ENCODE results near the gene TPCN1.

The TPCN1 gene

DNA sequence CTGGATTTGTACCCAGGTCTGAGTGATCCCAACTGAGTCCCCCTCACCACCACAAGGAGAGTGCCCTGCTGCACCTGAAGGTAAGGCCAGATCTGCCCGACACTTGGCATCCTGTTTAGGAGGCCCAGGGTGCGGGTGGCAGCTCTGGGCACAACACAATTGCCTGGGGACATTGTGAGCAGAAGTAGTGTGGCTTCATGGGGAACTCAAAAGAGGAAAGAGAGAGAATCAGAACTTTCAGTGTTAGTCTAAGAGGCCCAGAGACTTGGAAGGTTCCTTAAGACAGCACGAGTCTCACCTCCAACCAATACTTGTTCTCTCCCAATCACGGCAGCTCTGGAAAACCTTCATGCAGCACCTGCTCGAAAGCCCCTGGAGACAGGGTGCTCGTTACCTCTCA, 120.3 kb downstream of the TPCN1 start:
- no peak for TF ChIP-seq CTCF (IDR thresholded peaks at IDR 0.05; ENCODE audit: low read depth, low read length, missing control alignments)
- in situ Hi-C loops (cut with HindIII; ENCODE audit: low pct_ligation_motif_present, low sequenced_read_pairs), result no loop called here
- Histone ChIP-seq H3K27me3 (replicated peaks) (no peaks in the 10 kb centered on the region), H3K27ac (no peak overlapping the region), H3K4me3 (ENCODE audit: low read depth, low read length) (no peak overlapping the region), H3K36me3 (replicated peaks) (no peaks in the 10 kb centered on the region)
- no peak for DNase-seq

DNA sequence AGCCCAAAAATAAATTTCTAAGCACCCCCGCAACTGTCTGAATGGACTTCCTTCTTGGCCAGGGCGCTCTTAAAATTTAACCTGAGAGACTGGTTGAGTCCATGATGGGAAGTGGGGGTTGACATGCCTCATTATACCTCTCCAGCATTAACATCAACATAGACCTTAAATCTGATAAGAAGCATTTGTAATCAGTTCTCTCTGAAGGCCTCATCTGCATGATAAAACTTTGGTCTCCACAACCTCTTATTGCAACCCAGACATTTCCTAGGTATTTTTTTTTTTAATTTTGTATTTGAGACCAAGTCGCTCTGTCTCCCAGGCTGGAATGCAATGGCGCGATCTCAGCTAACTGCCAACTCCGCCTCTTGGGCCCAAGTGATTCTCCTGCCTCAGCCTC, 124.1 kb downstream of the TPCN1 start:
- in situ Hi-C loops (cut with HindIII; ENCODE audit: low pct_ligation_motif_present, low sequenced_read_pairs), result no loop called here

DNA sequence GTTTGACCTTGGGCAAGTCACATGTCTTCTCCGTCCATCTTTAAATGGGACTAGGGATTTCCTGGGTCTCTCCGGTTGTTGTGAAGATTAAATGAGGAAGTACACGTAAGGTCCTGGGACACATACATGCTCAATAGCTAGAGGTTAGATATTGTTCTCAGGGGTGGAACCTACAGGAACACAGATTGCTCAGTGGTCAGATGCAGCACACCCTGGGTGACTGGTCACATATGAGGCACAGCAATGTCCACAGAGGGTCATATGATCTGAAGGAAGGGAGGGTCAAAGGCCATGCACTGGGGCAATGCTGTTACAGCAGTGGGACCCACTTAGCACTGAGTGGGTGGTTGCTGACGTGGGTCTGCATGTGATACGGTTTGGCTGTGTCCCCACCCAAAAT, 125.1 kb downstream of the TPCN1 start:
- Histone ChIP-seq H3K27ac (no peak overlapping the region), H3K27me3 (replicated peaks) (no peaks in the 10 kb centered on the region), H3K4me3 (ENCODE audit: low read depth, low read length) (no peak overlapping the region), H3K36me3 (replicated peaks) (no peaks in the 10 kb centered on the region)
- in situ Hi-C loops (cut with HindIII; ENCODE audit: low pct_ligation_motif_present, low sequenced_read_pairs), result no loop called here
- no peak for DNase-seq
- TF ChIP-seq CTCF (IDR thresholded peaks at IDR 0.05; ENCODE audit: low read depth, low read length, missing control alignments), result no peak

More for the DNA sequence above, 124.1 kb downstream of the TPCN1 start:
- TF ChIP-seq CTCF (IDR thresholded peaks at IDR 0.05; ENCODE audit: low read depth, low read length, missing control alignments), result no peak
- DNase-seq, result no peak
- Histone ChIP-seq H3K36me3 (replicated peaks) (no peaks in the 10 kb centered on the region), H3K27ac (no peak overlapping the region), H3K4me3 (ENCODE audit: low read depth, low read length) (no peak overlapping the region), H3K27me3 (replicated peaks) (no peaks in the 10 kb centered on the region)

DNA sequence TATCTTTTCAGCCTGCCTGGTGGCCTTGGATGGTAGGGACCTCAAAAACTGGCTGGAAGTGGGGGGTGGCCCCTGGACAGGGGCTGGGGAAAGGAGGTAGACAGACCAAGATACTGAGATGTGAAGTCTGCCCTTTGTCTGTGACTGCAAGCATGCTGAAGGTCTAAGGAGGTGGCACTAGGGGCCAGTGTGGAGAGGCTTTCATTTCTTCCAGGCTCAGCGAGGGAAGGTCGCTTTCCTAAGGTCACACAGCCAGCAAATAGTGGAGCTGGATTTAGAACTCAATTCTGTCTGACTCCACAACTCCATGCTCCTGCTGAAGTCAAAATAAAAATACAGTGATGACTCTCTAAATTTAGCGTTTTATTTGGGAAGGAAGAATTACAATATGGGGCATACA, 125.8 kb downstream of the TPCN1 start:
- Histone ChIP-seq H3K36me3 (replicated peaks) (no peaks in the 10 kb centered on the region), H3K4me3 (ENCODE audit: low read depth, low read length) (no peak overlapping the region), H3K27ac (no peak overlapping the region), H3K27me3 (replicated peaks) (no peaks in the 10 kb centered on the region)
- in situ Hi-C loops (cut with HindIII; ENCODE audit: low pct_ligation_motif_present, low sequenced_read_pairs), result no loop called here
- no peak for DNase-seq
- no peak for TF ChIP-seq CTCF (IDR thresholded peaks at IDR 0.05; ENCODE audit: low read depth, low read length, missing control alignments)

GRCh38 chr12:113347892-113348291, 126.6 kb downstream of the TPCN1 start:
- no peaks in the 10 kb centered on the region for H3K36me3 ChIP-seq (replicated peaks)
- H3K4me3 ChIP-seq (ENCODE audit: low read depth, low read length), result no peak overlapping the region
- no peak overlapping the region for H3K27ac ChIP-seq
- no peaks in the 10 kb centered on the region for H3K27me3 ChIP-seq (replicated peaks)
- in situ Hi-C loops (cut with HindIII; ENCODE audit: low pct_ligation_motif_present, low sequenced_read_pairs), result no loop called here
- no peak for DNase-seq
- no peak for TF ChIP-seq CTCF (IDR thresholded peaks at IDR 0.05; ENCODE audit: low read depth, low read length, missing control alignments)
